OCI-LY1 (cell line): Measurements from ENCODE around the gene TMEM244.

ENCODE experiments used
- H2AFZ ChIP-seq: fragments of 200-600 bp; sonication (generic), shearing (Covaris generic); 2 replicates; pipeline ENCODE4 v1.6.0; 2014; ENCODE audit warnings: antibody characterized with exemption, mild to moderate bottlenecking, low read length
- H3F3A ChIP-seq: fragments of 200-600 bp; sonication (generic), shearing (Covaris generic); 2 replicates; pipeline ENCODE4 v1.6.0; 2014; ENCODE audit warnings: mild to moderate bottlenecking, antibody characterized with exemption, low read length, moderate library complexity; ENCODE audit not compliant: insufficient read depth
- H3K27ac ChIP-seq: fragments of 200-600 bp; sonication (generic); 2 replicates; pipeline ENCODE4 v1.5.1; 2014; ENCODE audit warnings: low read length, mixed run types, mild to moderate bottlenecking, low read depth; ENCODE audit not compliant: poor library complexity, severe bottlenecking
- H3K27me3 ChIP-seq: fragments of 200-600 bp; sonication (generic); 2 replicates; pipeline ENCODE4 v1.6.0; 2014; ENCODE audit warnings: antibody characterized with exemption, mild to moderate bottlenecking, low read length, moderate library complexity; ENCODE audit not compliant: insufficient read depth
- H3K36me3 ChIP-seq: fragments of 200-600 bp; sonication (generic); 2 replicates; pipeline ENCODE4 v1.6.1; 2014; ENCODE audit warnings: mild to moderate bottlenecking, antibody characterized with exemption, low read length, moderate library complexity, mixed read lengths; ENCODE audit not compliant: insufficient read depth
- H3K4me1 ChIP-seq: fragments of 200-600 bp; sonication (generic); 2 replicates; pipeline ENCODE4 v1.5.1; 2014; ENCODE audit warnings: mild to moderate bottlenecking, low read length, moderate library complexity; ENCODE audit not compliant: insufficient read depth, severe bottlenecking
- H3K4me2 ChIP-seq: fragments of 200-600 bp; sonication (generic), shearing (Covaris generic); 2 replicates; pipeline ENCODE4 v1.6.1; 2014; ENCODE audit warnings: low read length
- H3K4me3 ChIP-seq: fragments of 200-600 bp; sonication (generic); 2 replicates; pipeline ENCODE4 v1.5.1; 2014; ENCODE audit warnings: low read length, low read depth, mild to moderate bottlenecking, mixed read lengths; ENCODE audit not compliant: poor library complexity, severe bottlenecking
- H3K79me2 ChIP-seq: fragments of 200-600 bp; shearing (Covaris generic); 2 replicates; pipeline ENCODE4 v1.6.1; 2016; ENCODE audit warnings: mixed run types, low read length, mixed read lengths; ENCODE audit not compliant: insufficient read depth
- H3K9ac ChIP-seq: fragments of 200-600 bp; sonication (generic), shearing (Covaris generic); 2 replicates; pipeline ENCODE4 v1.6.1; 2014; ENCODE audit warnings: mild to moderate bottlenecking, low read length, mixed read lengths
- H3K9me2 ChIP-seq: fragments of 200-600 bp; sonication (generic), shearing (Covaris generic); 2 replicates; pipeline ENCODE4 v1.6.1; 2014; ENCODE audit warnings: low read depth, mild to moderate bottlenecking, low read length, mixed read lengths
- H3K9me3 ChIP-seq: fragments of 200-600 bp; shearing (Covaris generic); 2 replicates; pipeline ENCODE4 v1.6.1; 2014; ENCODE audit warnings: low read length, mixed read lengths
- H4K20me1 ChIP-seq: fragments of 200-600 bp; sonication (generic), shearing (Covaris generic); 2 replicates; pipeline ENCODE4 v1.6.0; 2016; ENCODE audit warnings: mild to moderate bottlenecking, low read length; ENCODE audit not compliant: insufficient read depth
- EZH2 ChIP-seq: fragments of 200-600 bp; sonication (generic), shearing (Covaris generic); IDR thresholded peaks from 2 replicates; pipeline ENCODE4 v1.8.0; 2017; ENCODE audit warnings: borderline replicate concordance, mixed run types, mild to moderate bottlenecking, antibody characterized with exemption, low read length, moderate library complexity, mixed read lengths
- TF ChIP-seq, protein P1 (sequence below): fragments of 200-600 bp; sonication (generic), shearing (Covaris generic); IDR thresholded peaks from 2 replicates; pipeline ENCODE4 v1.5.1; 2017; ENCODE audit warnings: mild to moderate bottlenecking, antibody characterized with exemption, low read length, moderate library complexity, mixed read lengths

TMEM244 gene

GRCh38 chr6:129874837-129875236 is 13.7 kb upstream of the TMEM244 start:
- no peaks in the 10 kb centered on the region for H3K27me3 ChIP-seq
- H3K9me3 ChIP-seq: no peaks in the 10 kb centered on the region
- H3K9ac ChIP-seq: no peak overlapping the region
- no peak overlapping the region for H2AFZ ChIP-seq
- H3K4me1 ChIP-seq: peaks cover 7% of the 10 kb centered on the region
- no peaks in the 10 kb centered on the region for H3F3A ChIP-seq
- H4K20me1 ChIP-seq: no peaks in the 10 kb centered on the region
- TF ChIP-seq EZH2: no peak
- TF ChIP-seq, protein P1, sequence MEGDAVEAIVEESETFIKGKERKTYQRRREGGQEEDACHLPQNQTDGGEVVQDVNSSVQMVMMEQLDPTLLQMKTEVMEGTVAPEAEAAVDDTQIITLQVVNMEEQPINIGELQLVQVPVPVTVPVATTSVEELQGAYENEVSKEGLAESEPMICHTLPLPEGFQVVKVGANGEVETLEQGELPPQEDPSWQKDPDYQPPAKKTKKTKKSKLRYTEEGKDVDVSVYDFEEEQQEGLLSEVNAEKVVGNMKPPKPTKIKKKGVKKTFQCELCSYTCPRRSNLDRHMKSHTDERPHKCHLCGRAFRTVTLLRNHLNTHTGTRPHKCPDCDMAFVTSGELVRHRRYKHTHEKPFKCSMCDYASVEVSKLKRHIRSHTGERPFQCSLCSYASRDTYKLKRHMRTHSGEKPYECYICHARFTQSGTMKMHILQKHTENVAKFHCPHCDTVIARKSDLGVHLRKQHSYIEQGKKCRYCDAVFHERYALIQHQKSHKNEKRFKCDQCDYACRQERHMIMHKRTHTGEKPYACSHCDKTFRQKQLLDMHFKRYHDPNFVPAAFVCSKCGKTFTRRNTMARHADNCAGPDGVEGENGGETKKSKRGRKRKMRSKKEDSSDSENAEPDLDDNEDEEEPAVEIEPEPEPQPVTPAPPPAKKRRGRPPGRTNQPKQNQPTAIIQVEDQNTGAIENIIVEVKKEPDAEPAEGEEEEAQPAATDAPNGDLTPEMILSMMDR: no peak
- no peaks in the 10 kb centered on the region for H3K36me3 ChIP-seq
- H3K4me2 ChIP-seq: no peak overlapping the region
- no peaks in the 10 kb centered on the region for H3K79me2 ChIP-seq
- H3K9me2 ChIP-seq: no peaks in the 10 kb centered on the region
- no peak overlapping the region for H3K4me3 ChIP-seq
- H3K27ac ChIP-seq: no peak overlapping the region

GRCh38 chr6:129872586-129872985 is 11.5 kb upstream of the TMEM244 start:
- TF ChIP-seq EZH2: no peak
- TF ChIP-seq, protein P1: no peak
- no peak overlapping the region for H2AFZ ChIP-seq

GRCh38 chr6:129871221-129871620 is 10.1 kb upstream of the TMEM244 start:
- TF ChIP-seq, protein P1: no peak
- TF ChIP-seq EZH2: no peak
- no peak overlapping the region for H2AFZ ChIP-seq
- H3K27ac ChIP-seq: no peak overlapping the region
- H4K20me1 ChIP-seq: no peaks in the 10 kb centered on the region
- H3K9ac ChIP-seq: no peak overlapping the region
- H3K9me2 ChIP-seq: no peaks in the 10 kb centered on the region
- no peaks in the 10 kb centered on the region for H3K9me3 ChIP-seq
- peaks cover 7% of the 10 kb centered on the region for H3K4me1 ChIP-seq
- no peaks in the 10 kb centered on the region for H3F3A ChIP-seq
- no peaks in the 10 kb centered on the region for H3K27me3 ChIP-seq
- H3K4me2 ChIP-seq: no peak overlapping the region
- no peaks in the 10 kb centered on the region for H3K36me3 ChIP-seq
- H3K4me3 ChIP-seq: no peak overlapping the region
- no peaks in the 10 kb centered on the region for H3K79me2 ChIP-seq

More at GRCh38 chr6:129872586-129872985, 11.5 kb upstream of the TMEM244 start:
- Histone ChIP-seq H3K36me3 (no peaks in the 10 kb centered on the region), H4K20me1 (no peaks in the 10 kb centered on the region), H3K79me2 (no peaks in the 10 kb centered on the region), H3K4me3 (no peak overlapping the region), H3K4me2 (no peak overlapping the region), H3K9ac (no peak overlapping the region), H3F3A (no peaks in the 10 kb centered on the region), H3K4me1 (peaks cover 7% of the 10 kb centered on the region), H3K9me2 (no peaks in the 10 kb centered on the region), H3K27ac (no peak overlapping the region), H3K9me3 (no peaks in the 10 kb centered on the region), H3K27me3 (no peaks in the 10 kb centered on the region)
